ENCODE measurements around the gene ASZ1.

The ASZ1 gene

DNA sequence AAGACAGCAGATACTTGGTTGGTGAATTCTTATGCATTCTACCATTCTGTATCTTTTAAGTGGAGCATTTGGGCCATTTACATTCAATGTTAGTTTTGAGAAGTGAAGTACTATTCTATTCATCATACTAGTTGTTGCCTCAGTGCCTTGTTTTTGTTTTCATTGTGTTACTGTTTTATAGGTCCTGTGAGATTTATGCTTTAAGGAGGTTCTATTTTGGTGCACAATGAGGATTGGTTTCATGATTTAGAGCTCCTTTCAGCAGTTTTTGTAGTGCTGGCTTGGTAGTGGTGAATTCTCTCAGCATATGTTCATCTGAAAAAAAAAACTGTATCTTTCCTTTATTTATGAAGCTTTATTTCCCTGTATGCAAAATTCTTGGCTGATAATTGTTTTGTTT lies 81.1 kb downstream of the ASZ1 start:
- no peak for DNase-seq (ENCODE audit: low spot score)

- no peak for DNase-seq (ENCODE audit: low spot score)
Measured at GRCh38 chr7:117338020-117338419, 89.3 kb downstream of the ASZ1 start.

DNA sequence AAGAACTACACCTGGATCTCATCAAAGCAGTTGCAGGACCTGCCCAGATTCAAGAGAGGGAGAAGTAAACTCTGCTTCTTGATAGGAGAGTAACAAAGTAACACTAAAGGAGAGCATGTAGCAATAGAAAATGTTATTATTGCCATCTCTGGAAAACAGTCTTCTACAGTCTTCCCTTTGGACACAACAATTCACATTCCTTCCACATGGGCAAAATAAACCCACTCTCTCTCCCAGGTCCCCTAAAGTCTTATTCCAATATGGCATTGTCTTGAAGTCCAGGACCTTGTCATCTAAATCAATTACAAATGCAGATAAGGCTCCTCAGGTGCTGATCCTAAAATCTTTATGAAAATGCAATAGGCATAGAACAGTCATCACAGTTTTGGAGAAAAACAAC lies 94.1 kb downstream of the ASZ1 start:
- DNase-seq (ENCODE audit: low spot score) = no peak

DNA sequence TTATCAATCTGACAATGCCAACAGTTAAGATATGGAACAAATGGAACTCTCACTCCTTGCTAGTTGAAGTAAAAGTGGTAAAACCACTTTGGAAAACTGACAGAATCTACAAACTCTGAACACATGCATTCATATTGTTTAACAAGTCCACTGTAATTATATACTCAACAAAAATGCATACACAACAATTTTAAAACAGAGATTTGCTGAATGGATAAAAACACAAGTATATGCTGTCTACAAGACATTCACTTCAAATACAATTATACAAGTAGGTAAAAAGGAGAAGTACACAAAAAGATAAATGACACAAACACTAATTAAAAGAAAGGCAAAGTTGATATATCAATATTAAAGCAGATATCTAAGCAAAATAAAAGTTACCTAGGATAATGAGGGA lies 95.3 kb downstream of the ASZ1 start:
- DNase-seq (ENCODE audit: low spot score) = no peak

DNA sequence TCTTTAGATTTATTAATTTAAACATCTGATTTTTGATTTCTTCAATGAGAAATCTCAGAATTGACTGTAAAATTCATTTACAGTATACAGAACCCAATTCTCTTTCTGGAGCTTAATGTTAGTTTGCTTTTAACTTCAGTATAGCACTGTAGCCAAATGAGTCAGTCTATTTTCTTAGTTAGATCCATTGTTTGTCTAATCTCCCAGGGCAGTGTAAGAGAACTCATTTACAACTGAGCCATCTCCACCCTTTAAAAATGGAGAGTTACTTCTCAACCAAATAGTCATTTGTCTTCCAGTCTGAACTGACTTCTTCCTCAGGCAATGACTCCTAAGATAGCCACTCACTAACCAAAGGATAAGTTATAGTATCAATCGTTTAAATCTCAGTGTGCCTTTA lies 101.5 kb downstream of the ASZ1 start:
- no peak for DNase-seq (ENCODE audit: low spot score)

- DNase-seq (ENCODE audit: low spot score) = no peak
Measured at GRCh38 chr7:117324960-117325359, 102.3 kb downstream of the ASZ1 start.

- DNase-seq (ENCODE audit: low spot score) = no peak
Measured at GRCh38 chr7:117323851-117324711, 103.2 kb downstream of the ASZ1 start.

GRCh38 chr7:117323305-117323850 lies 103.9 kb downstream of the ASZ1 start:
- no peak for DNase-seq (ENCODE audit: low spot score)

DNA sequence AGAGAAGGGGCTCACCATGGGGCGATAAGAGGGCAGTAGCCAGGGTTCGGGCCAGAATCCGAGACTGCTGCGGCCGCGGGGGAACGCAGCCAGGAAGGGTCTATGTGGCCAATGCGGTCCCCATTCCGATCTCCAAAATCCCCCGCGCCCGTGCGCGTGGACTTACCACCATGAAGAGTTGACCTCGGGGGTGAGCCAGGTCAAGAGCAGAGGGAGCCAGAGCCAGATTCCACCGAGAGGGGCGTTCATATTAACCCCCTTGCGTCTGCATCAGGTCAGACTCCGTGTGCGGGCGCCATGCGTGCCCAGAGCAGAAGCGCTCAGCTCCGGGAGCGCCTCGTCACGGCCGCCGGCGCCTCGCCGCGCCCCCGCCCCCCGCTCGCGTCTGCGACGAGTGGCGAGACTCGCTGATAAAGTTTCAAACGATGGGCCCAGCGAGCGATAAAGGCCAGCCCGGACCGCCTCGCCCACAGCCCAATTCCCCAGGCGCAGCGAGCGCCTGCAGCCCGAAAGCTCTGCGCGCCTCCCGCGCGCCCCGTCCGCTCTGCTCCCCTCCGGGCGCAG lies 104.5 kb downstream of the ASZ1 start, which contains the start of gene WNT2:
WNT2 (minus strand) TSS at position 318 of the 564 bp plus-strand sequence; CDS start at position 249, 69 bp downstream.
- no peak for DNase-seq (ENCODE audit: low spot score)

GRCh38 chr7:117320523-117320922 lies 106.8 kb downstream of the ASZ1 start:
- DNase-seq (ENCODE audit: low spot score) = no peak

DNA sequence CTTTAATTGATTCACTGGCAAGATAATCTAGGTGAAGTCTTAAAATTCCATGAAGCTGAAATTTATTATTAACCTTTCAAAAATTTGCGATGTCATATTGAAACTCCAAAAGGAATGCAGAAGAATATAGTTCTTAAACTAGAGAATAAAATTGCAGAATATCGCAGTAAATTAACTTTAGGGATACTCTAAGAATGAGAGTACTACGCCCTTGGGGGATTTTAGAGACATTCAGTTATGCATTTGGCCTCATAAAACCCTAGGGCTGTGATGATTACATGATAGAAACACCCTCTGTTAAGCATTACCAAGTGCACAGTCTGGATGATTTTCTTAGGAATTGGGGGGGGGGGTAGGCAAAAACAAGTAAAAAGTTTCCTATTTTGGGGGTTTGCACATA lies 108.1 kb downstream of the ASZ1 start:
- DNase-seq (ENCODE audit: low spot score) = no peak

DNA sequence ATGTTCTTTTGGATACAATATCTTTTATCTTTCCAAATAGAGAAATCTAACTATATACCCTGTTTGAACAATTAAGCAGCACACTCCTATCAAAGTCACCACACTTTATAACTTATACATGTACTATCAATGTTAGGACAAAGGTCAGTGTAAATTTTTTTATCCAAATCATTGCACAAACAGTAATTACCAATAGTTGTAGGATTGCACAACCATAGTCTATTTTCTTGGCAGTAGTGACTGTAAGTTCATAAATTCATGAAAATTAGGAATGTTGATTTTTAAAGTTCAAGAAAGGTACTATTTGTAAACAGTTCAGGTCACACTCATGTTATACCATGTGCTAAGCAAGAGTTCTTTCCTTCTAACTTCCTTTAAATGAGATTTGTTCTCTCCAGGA lies 113.7 kb downstream of the ASZ1 start:
- DNase-seq (ENCODE audit: low spot score) = no peak
